Cardiac fibroblast (primary cell): ENCODE measurements around the gene ZNF317.

ENCODE experiments used
- DNase-seq, 2 donors: peaks; one replicate each; pipeline versions ENCODE4 v3.0.0 to v3.0.0-alpha.2; 2010; ENCODE audit warnings: low read depth in 2 of 2
- H3K4me3 ChIP-seq, 2 donors: replicated peaks in 1 of 2; 1 replicate in 1 of 2; 2 replicates in 1 of 2; pipeline ENCODE4 v1.5.1; 2011; ENCODE audit warnings: low read depth in 2 of 2, low read length in 2 of 2, mild to moderate bottlenecking in 2 of 2, moderate library complexity in 1 of 2
- TF ChIP-seq, protein P1 (sequence below): IDR thresholded peaks from one replicate; pipeline ENCODE4 v1.5.1; 2011; ENCODE audit warnings: low read depth, mild to moderate bottlenecking, low read length, inconsistent platforms

ZNF317 gene

DNA sequence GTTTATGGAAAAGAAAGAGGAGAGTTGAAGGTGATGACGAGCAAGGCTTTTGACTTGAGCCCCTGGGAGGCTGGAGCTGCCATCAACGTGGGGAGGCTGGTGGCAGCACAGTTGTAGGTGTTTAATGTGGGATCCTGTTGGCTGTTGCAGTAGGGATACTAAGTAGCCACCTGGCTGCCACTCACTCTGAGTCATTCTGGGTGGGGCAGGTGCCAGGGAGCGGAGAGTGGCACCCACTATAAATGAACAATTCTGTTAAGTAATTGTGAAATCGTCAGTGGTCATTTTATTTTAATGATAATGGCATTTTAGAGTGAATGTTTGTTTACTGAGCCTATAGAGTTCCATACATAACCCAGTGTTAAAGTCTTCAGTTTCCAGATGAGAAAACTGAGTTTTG, 9.8 kb downstream of the ZNF317 start:
- no peak overlapping the region for H3K4me3 ChIP-seq
- no peak for DNase-seq
- TF ChIP-seq, protein P1, sequence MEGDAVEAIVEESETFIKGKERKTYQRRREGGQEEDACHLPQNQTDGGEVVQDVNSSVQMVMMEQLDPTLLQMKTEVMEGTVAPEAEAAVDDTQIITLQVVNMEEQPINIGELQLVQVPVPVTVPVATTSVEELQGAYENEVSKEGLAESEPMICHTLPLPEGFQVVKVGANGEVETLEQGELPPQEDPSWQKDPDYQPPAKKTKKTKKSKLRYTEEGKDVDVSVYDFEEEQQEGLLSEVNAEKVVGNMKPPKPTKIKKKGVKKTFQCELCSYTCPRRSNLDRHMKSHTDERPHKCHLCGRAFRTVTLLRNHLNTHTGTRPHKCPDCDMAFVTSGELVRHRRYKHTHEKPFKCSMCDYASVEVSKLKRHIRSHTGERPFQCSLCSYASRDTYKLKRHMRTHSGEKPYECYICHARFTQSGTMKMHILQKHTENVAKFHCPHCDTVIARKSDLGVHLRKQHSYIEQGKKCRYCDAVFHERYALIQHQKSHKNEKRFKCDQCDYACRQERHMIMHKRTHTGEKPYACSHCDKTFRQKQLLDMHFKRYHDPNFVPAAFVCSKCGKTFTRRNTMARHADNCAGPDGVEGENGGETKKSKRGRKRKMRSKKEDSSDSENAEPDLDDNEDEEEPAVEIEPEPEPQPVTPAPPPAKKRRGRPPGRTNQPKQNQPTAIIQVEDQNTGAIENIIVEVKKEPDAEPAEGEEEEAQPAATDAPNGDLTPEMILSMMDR = no peak

DNA sequence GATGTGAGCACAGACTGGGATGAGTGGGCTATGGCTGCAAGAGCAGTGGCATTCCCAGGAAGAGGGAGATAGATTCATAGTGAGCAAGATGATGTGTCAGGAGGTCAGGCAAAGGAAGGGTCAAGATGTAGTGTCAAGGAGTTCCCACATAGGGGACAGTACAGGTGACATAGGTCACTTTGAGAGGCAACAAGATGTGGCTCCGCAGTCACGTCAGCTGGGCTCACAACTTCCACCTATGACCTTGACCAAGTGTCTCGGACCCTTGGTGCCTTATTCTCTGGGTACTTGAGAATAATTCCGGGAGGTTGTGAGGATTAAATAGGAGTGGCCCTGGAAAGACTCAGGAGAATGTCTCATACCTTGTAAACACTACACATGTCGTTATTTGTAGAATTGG, 10.5 kb downstream of the ZNF317 start:
- TF ChIP-seq, protein P1 = no peak
- no peak overlapping the region for H3K4me3 ChIP-seq
- DNase-seq = no peak

DNA sequence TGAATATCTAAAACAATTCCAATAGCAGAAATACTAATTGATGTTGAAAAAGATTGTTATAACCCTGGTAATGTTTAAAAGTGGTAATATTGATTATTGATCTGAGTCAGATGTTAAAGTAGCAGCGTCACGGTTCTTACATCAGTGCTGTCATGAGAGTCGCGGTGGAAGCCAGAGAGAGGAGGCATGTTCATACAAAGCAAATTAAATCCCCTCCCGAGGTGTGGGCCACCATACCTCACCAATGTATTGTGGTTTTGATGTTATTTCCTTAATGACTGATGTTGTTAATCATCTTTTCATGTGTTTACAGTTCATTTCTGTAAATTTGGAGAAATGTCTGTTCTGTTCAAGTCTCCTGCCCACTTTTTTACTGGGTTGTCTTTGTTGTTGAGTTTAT, 11.2 kb downstream of the ZNF317 start:
- H3K4me3 ChIP-seq = no peak overlapping the region
- DNase-seq = no peak
- TF ChIP-seq, protein P1 = no peak

DNA sequence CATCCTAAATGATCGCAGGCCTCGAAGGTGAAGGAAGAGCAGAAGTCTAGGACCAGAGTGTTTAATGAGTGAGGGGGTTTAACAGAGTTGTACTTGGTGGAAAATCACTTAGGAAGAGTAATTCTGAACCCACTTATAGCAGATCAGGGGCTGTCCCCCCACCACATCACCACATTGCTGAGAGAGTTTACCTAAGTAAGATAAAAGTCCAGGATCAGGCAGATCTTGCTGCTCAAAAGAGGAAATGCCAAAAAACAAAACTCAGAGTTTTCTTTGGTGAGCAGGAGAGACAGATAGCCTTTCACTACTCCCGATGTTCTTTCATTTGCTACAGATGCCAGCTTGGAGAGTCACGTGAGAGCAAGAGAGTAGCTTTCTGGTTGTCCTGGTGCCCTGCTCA, 15.4 kb downstream of the ZNF317 start:
- TF ChIP-seq, protein P1 = no peak
- H3K4me3 ChIP-seq = no peak overlapping the region
- no peak for DNase-seq

DNA sequence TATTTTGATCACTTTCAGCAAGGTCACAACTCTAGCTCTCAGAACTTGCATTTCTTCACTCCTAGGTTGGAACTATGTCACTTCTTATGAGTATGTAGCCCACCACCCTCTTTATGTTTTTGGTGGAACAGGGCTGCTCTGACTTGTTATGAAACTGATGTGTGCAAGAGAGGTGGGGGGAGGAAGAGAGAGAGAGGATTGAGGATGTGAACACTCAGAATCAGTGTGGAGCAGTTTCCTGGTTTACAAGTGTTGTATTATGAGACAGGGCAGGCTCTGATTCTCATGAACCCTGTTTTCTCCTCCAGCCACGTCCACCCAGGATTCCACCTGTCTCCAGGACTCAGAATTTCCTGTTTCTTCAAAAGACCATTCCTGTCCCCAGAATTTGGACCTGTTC, 16.1 kb downstream of the ZNF317 start:
- DNase-seq = no peak
- TF ChIP-seq, protein P1 = no peak
- H3K4me3 ChIP-seq = no peak overlapping the region

- no peak overlapping the region for H3K4me3 ChIP-seq
- TF ChIP-seq, protein P1 = no peak
These were observed 19.7 kb downstream of the ZNF317 start for GRCh38 chr19:9159891-9160290.

DNA sequence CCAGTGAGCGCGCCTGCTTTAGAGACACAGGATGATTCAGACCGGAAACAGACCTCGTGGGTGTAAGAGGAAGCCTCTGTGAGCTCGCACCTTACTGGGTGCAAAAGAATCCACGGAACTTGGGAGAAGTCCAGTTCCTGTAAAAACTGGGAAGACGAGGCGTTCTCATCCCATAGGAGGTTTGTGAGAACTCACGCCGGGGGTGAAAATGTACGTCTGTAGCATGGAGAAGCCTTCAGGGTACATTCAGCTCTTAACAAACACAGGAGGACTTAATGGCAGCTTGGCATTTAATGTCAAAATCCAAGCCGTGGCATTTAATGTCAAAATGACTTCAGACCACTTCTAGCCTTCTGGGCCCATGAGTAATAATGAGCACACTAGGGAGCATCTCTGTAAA, 21.2 kb downstream of the ZNF317 start:
- H3K4me3 ChIP-seq = no peak overlapping the region
- TF ChIP-seq, protein P1 = no peak
- DNase-seq = no peak

More at GRCh38 chr19:9159891-9160290, 19.7 kb downstream of the ZNF317 start:
- DNase-seq = no peak
